K562 (cell line): ENCODE measurements around the gene HOXA4. TPM values are rescaled to one million over a fixed set of nuclear protein-coding genes. Genes with fewer than 3 reads are reported as not detected.

Source experiments
- ATAC-seq: fragments of 200-7000 bp; cut with Tn5 transposase; 3 replicates; pipeline ENCODE4 v1.9.1; 2020; ENCODE audit warnings: moderate library complexity
- BruUV-seq: library from RNA; stranded (reverse); fragments of 400-500 nt; replicated peaks from 2 replicates; lab custom pipeline; 2021; lab: Mats Ljungman, UMichigan
- CTCF ChIA-PET: fragments of 300-600 bp; formaldehyde crosslinking; extraction: SDS; loops from one replicate; lab custom pipeline; 2021; ENCODE audit warnings: low intra/inter-chr PET ratio; lab: Yijun Ruan, JAX
- POLR2A ChIA-PET: fragments of 300-600, 350-650 bp; sonication (Branson Sonifier 250); formaldehyde crosslinking; extraction: SDS; loops from one replicate; lab custom pipeline; 2021; ENCODE audit warnings: antibody characterized with exemption, inconsistent platforms; lab: Yijun Ruan, JAX
- DNase-seq, 4 experiments: peaks; one replicate each; pipeline versions ENCODE4 v3.0.0 to v3.0.0-alpha.2; 2011 to 2018; ENCODE audit warnings: low spot score in 3 of 4, mixed read lengths in 3 of 4; ENCODE audit errors: extremely low read depth in 1 of 4
- FAIRE-seq: peaks from 2 replicates; lab custom pipeline; 2011; peaks lifted over from hg19 to GRCh38; lab: Jason Lieb, UNC
- H2AFZ ChIP-seq: 2 replicates; pipeline ENCODE4 v1.6.0; 2011; ENCODE audit warnings: low read depth, low read length, control low read depth, inconsistent platforms
- H3K27ac ChIP-seq: fragments of 200-600 bp; 3 replicates; pipeline ENCODE4 v1.8.0; 2011; ENCODE audit warnings: low read depth, mild to moderate bottlenecking, control low read depth, inconsistent platforms, low read length, moderate library complexity, mixed read lengths; ENCODE audit errors: extremely low read depth
- H3K27me3 ChIP-seq, 2 experiments: fragments of 300-600 bp in 1 of 2; 2 replicates in 1 of 2; 3 replicates in 1 of 2; pipeline versions ENCODE4 v1.6.0 to v1.8.0; 2011; ENCODE audit warnings: inconsistent platforms in 2 of 2, low read length in 2 of 2, mild to moderate bottlenecking in 1 of 2, mixed read lengths in 1 of 2, moderate library complexity in 1 of 2; ENCODE audit not compliant: control insufficient read depth in 2 of 2, insufficient read depth in 2 of 2
- H3K36me3 ChIP-seq: fragments of 300-600 bp; 3 replicates; pipeline ENCODE4 v1.8.0; 2011; ENCODE audit warnings: mild to moderate bottlenecking, low read length, inconsistent platforms; ENCODE audit not compliant: control insufficient read depth, insufficient read depth
- H3K4me1 ChIP-seq, 2 experiments: fragments of 200-600 bp in 1 of 2; replicated peaks in 1 of 2; 2 replicates in 1 of 2; 3 replicates in 1 of 2; pipeline versions ENCODE4 v1.5.1 to v1.8.0; 2011; ENCODE audit warnings: inconsistent platforms in 2 of 2, low read length in 2 of 2, mild to moderate bottlenecking in 1 of 2, mixed read lengths in 1 of 2, moderate library complexity in 1 of 2; ENCODE audit not compliant: control insufficient read depth in 2 of 2, insufficient read depth in 2 of 2
- H3K4me2 ChIP-seq: 2 replicates; pipeline ENCODE4 v1.6.1; 2011; ENCODE audit warnings: low read length, control low read depth, inconsistent platforms, mixed read lengths; ENCODE audit not compliant: insufficient read depth
- H3K4me3 ChIP-seq: fragments of 200-600 bp; sonication (generic), shearing (Covaris generic); 2 replicates; pipeline ENCODE4 v1.5.1; 2016; ENCODE audit warnings: control low read depth, inconsistent platforms
- H3K79me2 ChIP-seq: fragments of 200-600 bp; 3 replicates; pipeline ENCODE4 v1.8.0; 2011; ENCODE audit warnings: low read length, inconsistent platforms; ENCODE audit not compliant: control insufficient read depth, insufficient read depth
- H3K9ac ChIP-seq, 2 experiments: 2 replicates each; pipeline versions ENCODE4 v1.6.0 to v1.6.1; 2011; ENCODE audit warnings: low read depth in 2 of 2, low read length in 2 of 2, control low read depth in 1 of 2, inconsistent platforms in 1 of 2, mild to moderate bottlenecking in 1 of 2, mixed read lengths in 1 of 2; ENCODE audit not compliant: insufficient read depth in 1 of 2
- H3K9me1 ChIP-seq: one replicate; pipeline ENCODE4 v1.6.0; 2011; ENCODE audit warnings: inconsistent platforms, mild to moderate bottlenecking, low read length, moderate library complexity; ENCODE audit not compliant: control insufficient read depth, insufficient read depth
- H3K9me3 ChIP-seq: replicated peaks from 2 replicates; pipeline ENCODE4 v1.5.1; 2011; ENCODE audit warnings: low read depth, low read length, inconsistent platforms; ENCODE audit not compliant: control insufficient read depth, insufficient read depth
- H4K20me1 ChIP-seq: replicated peaks from 2 replicates; pipeline ENCODE4 v1.6.1; 2011; ENCODE audit warnings: low read length, inconsistent platforms, mixed read lengths; ENCODE audit not compliant: control insufficient read depth, insufficient read depth
- ASH1L ChIP-seq: fragments of 450-650 bp; IDR thresholded peaks from 2 replicates; pipeline ENCODE4 v1.6.1; 2018; ENCODE audit warnings: borderline replicate concordance, mild to moderate bottlenecking, low read depth; ENCODE audit not compliant: partially characterized antibody
- FIP1L1 ChIP-seq: fragments of 200-400 bp; formaldehyde crosslinking; IDR thresholded peaks from 2 replicates; pipeline ENCODE4 v1.6.1; 2018; ENCODE audit warnings: mild to moderate bottlenecking, low read depth, low read length; ENCODE audit not compliant: poor library complexity, severe bottlenecking
- PKNOX1 ChIP-seq: fragments of 450-650 bp; IDR thresholded peaks from 2 replicates; pipeline ENCODE4 v1.6.1; 2016
- RUNX1 ChIP-seq: sonication (generic); IDR thresholded peaks from 2 replicates; pipeline ENCODE4 v1.6.1; 2016; ENCODE audit warnings: antibody characterized with exemption, low read depth
- TRIM25 ChIP-seq: fragments of 450-650 bp; IDR thresholded peaks from 2 replicates; pipeline ENCODE4 v1.7.0; 2016; ENCODE audit warnings: borderline replicate concordance
- ZNF232 ChIP-seq: sonication (generic); formaldehyde crosslinking; IDR thresholded peaks from 2 replicates; pipeline ENCODE4 v1.8.0; 2022; ENCODE audit warnings: mild to moderate bottlenecking, missing genetic modification reagents
- WGBS: fragments of 100-300 bp; shearing (Covaris generic); methylation state at CpG from one replicate; pipeline ENCODE4 v1.1.6; 2016; ENCODE audit warnings: low coverage, mixed read lengths; ENCODE audit not compliant: insufficient coverage; ENCODE audit errors: missing lambda C conversion rate; 5-methylcytosine and 5-hydroxymethylcytosine counted together
- in situ Hi-C: fragments of 300-500 bp; cut with MboI; formaldehyde crosslinking; loops from 4 replicates; pipeline ENCODE4 v1.15.0; 2018; ENCODE audit warnings: inconsistent platforms, mixed read lengths
- intact Hi-C: fragments of 100-400 bp; cut with micrococcal nuclease; formaldehyde crosslinking; loops from 2 replicates; pipeline ENCODE4 v1.14.2; 2022
- polyA plus RNA-seq, 8 experiments: library from polyadenylated mRNA; depleted of rRNA in 4 of 8; stranded (reverse) in 5 of 8; unstranded in 3 of 8; fragments of >200 nt; fragmentation: Nextera tagmentation in 2 of 8; fragmentation: Illumina TruSeq in 1 of 8; extraction: Ambion mirVana in 2 of 8; extraction: Trizol in 1 of 8; gene quantifications; 2 replicates each; pipeline versions ENCODE4 v1.2.1 to v1.2.3, GENCODE V29; 2011 to 2014; ENCODE audit warnings: inconsistent platforms in 1 of 8, missing spikeins in 1 of 8
- total RNA-seq, 7 experiments: library from RNA; depleted of rRNA in 6 of 7; stranded (reverse); fragments of >200 nt in 6 of 7; fragmentation: Illumina TruSeq in 2 of 7; extraction: Trizol in 2 of 7; gene quantifications; 2 replicates each; pipeline versions ENCODE4 v1.2.1 to v1.2.3, GENCODE V29; 2011 to 2021; ENCODE audit warnings: low replicate concordance in 1 of 7
- TF ChIP-seq, protein P1 (sequence below): sonication (generic); formaldehyde crosslinking; IDR thresholded peaks from 2 replicates; pipeline ENCODE4 v1.8.1; 2023; ENCODE audit warnings: mild to moderate bottlenecking, missing genetic modification reagents, moderate library complexity

Gene HOXA4
- total and polyA plus RNA-seq, 9 of the 15 experiments (the other 6 are each of a cell fraction or from before 2014, with no cell fraction given): not detected

- DNase-seq (no peak), FAIRE-seq (no peak), ATAC-seq (no peak)
- Histone ChIP-seq H3K9ac (no peak overlapping the region), H3K36me3 (no peaks in the 10 kb centered on the region), H3K9me3 (no peaks in the 10 kb centered on the region), H2AFZ (no peak overlapping the region), H3K4me1 (peaks cover 0 to 16% of the 10 kb centered on the region in 2 experiments; a peak in 2 of 5 replicates), H3K4me2 (no peak overlapping the region), H3K79me2 (no peaks in the 10 kb centered on the region), H4K20me1 (no peaks in the 10 kb centered on the region), H3K27ac (no peak overlapping the region), H3K4me3 (no peak overlapping the region), H3K9me1 (no peaks in the 10 kb centered on the region), H3K27me3 (peaks cover 13 to 78% of the 10 kb centered on the region in 2 experiments; a peak in 3 of 5 replicates)
- ChIA-PET CTCF (no interaction called here), POLR2A (interaction anchor here (0.6 kb wide), 1 partner anchor 630 kb away, joined by 4 read pairs; no protein-coding TSS in a partner anchor)
- no TSS peak for BruUV-seq
- TF ChIP-seq, protein P1, sequence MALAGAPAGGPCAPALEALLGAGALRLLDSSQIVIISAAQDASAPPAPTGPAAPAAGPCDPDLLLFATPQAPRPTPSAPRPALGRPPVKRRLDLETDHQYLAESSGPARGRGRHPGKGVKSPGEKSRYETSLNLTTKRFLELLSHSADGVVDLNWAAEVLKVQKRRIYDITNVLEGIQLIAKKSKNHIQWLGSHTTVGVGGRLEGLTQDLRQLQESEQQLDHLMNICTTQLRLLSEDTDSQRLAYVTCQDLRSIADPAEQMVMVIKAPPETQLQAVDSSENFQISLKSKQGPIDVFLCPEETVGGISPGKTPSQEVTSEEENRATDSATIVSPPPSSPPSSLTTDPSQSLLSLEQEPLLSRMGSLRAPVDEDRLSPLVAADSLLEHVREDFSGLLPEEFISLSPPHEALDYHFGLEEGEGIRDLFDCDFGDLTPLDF: no peak
- TF ChIP-seq RUNX1 (no peak), TRIM25 (no peak), ASH1L (no peak), PKNOX1 (no peak), ZNF232 (no peak), FIP1L1 (no peak)
- intact Hi-C loops: no loop called here
- in situ Hi-C loops: loop anchor here (25.0 kb wide), 3 partner anchors 646 to 1271 kb away; no protein-coding TSS in a partner anchor
- 9% methylated on average over 28 of the region's 30 CpGs for WGBS
Measured at GRCh38 chr7:27157702-27158431, 27.3 kb upstream of the HOXA4 start.
